ENCODE results near the gene RAE1. TPM values are rescaled to one million over a fixed set of nuclear protein-coding genes. Genes with fewer than 3 reads are reported as not detected.

RAE1 gene, protein sequence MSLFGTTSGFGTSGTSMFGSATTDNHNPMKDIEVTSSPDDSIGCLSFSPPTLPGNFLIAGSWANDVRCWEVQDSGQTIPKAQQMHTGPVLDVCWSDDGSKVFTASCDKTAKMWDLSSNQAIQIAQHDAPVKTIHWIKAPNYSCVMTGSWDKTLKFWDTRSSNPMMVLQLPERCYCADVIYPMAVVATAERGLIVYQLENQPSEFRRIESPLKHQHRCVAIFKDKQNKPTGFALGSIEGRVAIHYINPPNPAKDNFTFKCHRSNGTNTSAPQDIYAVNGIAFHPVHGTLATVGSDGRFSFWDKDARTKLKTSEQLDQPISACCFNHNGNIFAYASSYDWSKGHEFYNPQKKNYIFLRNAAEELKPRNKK
- 51.1 and 57.1 TPM in 2 replicates for total RNA-seq (2014; rRNA removed; shearing (Covaris generic))

DNA sequence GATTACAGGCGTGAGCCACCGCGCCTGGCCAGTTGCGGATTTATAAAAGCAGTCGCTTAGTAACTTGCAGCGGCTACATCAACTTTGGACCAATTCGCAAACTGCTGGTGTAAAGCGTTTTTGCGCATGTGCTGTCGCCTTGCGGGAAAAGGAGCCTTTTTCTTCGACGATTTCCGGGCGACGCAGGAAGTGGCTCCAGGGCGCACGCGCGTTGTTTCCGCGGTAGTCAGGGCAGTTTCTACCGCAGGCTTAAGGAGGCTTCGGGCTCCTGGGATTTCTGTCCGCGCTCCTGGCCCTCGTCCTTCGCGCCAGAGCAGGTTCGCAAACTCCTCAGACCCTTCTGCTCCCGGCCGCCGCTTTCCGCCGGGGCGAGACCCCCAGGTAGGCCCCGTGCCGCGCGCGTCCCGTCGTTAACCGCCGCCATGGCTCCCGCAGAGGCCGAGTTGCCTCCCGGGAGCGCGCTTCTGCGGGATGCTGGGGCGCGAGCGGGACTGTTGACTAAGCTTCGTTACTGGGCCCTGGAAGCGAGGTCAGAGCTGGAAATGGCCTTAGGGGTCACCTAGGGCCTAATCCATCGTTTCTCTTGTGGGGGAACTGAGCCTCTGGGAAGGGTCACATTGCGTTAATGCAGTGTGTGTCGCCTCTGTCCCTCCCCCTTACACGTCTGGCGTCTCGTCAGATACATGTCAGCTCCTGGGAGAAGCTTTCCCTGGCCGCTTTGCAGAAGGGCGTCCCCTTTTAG lies at the start of gene RAE1:
RAE1 (plus strand) TSS at position 214 of the 742 bp plus-strand sequence. CDS start 2,784 bp downstream, outside the sequence.
- peak; percentile 91 for DNase-seq (ENCODE audit: low spot score)

DNA sequence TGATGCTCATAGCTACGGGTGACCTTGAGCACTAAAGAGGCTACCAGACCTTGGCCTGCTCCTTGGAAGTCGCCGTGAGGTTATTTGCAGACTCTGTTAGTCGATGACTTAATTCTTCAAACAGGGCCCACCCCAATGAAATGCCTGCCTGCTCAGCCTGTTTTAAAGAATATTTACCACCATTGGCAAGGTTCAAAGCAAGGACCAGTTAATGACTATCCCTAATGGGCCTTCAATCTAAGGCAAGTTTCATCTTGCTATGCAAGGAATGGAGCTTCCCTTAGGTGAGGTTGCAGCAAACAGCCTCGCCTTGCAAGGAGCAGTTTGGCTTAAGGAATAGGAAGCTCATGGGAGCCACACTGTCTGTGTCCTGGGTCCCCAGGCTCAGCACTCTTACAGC lies 44.3 kb upstream of the RAE1 start:
- no peak for DNase-seq (ENCODE audit: low spot score)

DNA sequence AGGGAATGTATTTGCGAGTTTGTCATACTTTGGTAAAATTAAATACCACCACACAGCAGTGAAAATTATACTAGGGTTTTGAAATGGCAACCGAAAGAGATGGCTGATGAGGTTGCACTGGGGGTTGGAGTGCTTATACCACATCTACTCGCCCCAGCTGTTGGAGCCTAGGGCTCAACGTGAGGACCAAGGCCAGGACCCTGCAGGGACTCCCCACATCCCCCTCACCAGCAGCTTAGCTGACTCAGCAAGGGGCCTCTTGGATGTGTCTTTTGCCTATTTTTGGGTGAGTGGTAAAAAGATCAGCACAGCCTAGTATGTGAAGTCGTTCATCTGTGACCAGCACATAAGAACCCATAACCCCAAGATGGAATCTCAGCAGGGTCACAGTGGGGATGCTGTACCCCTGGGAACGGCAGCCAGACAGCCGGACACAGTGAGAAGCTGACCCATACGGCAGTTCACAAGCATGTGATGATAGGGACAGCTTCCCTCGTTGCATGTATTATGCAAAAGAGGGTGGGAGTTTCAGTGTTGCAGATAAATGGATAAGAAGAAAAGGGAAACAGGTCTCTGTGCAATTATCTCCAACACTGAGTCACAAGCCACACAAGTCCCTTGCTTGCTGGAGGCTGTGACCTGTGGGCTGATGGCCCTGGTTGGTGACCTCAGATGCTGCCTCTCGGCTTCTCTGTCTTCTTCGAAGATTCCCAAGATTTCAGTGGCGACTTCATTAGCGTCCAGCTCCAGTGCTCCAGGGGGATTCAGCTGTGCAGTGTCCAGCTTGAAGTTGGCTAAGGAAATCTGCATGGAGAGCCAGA lies 42.4 kb upstream of the RAE1 start:
- DNase-seq (ENCODE audit: low spot score): no peak

DNA sequence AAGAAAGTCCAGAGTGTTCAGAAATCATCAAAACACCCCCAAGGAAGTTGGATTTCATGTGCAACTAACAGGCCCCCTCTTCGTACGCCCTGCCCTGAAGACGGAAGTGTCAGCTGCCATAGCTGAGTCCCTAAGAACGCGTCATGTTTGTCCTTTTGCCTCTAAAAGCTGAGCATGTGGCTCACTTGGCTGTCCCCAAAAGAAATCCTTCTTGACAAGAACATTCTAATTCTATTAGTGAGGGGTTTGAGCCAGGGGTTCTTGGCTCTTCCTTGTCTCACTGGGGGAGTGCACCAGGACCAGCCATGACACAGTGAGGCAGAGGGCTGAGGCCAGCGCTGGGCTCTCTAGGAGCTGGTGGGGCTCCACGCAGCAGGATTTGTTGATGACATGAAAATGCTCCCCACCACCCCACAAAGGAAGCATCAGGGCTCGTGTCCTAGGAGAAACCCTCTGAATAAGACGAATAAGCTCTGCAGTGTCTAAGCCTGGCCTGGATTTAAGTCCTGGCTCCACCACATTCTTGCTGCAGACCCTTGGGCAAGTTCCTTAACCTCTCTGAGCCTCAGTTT lies 41.4 kb upstream of the RAE1 start:
- DNase-seq (ENCODE audit: low spot score): no peak

DNA sequence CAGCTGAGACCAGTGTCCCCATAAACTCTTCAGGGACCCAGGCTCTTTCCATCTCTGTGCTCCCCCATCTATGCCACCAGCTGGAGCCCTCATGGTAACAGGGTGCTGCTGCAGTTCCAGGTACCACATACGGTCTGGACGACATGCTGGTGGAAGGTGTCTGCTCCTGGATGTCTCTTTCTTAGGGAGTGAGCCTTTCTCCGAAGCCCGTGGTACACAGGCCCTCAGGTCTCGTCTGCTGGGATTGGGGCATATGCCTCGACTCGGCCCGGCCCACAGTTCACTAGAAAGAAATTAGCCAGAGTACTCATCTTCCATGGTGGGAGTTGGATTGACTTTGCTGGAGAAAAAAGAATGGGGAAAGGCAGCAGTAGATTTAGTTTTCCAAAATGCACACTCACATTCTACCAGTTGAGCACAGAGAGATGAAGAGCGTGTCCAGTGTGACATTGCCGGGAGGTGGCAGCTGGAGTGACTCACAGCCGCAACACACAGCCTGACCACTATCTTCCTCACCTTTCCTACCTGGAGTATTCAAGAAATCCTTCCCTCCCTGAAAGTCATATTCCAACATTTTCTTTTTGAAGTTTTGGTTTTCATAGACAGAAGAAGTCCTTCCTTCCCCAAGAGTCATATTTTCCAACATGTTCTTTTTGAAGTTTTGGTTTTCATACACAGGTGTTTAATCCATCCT lies 40.1 kb upstream of the RAE1 start:
- no peak for DNase-seq (ENCODE audit: low spot score)

DNA sequence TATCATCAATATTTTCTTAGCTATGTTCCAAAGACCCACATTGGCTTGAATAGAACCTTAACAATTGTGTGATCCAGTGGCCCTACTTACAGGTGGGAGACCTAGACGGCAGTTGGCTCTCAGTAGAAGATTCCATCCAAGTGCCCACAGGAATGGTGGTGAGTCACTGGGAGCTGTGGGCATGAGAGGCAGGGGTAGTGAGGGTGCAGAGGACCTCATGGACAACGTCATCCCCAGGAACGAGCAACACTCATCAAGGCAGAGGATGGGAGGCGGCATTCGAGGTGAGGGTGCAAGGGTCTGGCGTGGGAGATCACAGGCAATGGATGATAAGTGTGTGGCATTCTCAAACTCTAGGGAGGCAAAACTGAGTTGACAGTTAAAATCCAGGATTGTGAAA lies 38.9 kb upstream of the RAE1 start:
- no peak for DNase-seq (ENCODE audit: low spot score)

DNA sequence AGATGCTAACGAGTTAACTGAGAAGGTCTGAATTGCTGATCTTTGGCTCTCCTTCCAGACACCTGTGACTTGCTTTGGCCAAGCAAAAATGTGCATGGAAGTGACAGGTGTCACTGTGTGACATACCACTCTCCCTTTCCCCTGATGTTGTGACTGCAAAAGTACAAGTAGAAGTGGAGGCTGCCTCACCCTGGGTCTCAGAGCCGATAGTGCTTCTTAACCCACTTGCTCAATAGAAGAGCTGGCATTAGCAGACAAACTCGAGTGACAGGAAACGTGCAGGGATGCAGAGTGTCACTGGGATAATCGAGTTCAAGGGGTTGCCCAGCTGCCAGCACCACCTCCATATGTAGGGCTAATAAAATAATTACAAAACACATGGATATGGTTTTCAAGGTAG lies 37.8 kb upstream of the RAE1 start:
- no peak for DNase-seq (ENCODE audit: low spot score)

DNA sequence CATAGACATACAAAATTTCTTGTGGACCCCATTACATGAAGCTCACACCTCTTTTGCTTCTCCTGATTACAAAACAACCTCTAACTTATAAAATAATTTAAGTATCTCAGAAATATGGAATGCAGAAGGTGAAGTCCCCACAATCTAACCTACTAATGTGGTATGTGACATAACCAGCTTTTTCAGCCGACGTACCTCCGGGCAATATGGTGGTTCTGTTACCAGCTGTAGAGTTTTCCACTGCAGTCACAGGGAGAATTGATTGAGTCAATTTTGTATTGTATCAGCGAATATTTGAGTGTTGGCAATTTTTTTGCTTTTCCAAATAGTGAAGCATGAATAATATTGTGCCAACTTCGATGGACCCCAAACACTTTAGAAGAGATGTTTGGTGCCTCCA lies 37.1 kb upstream of the RAE1 start:
- no peak for DNase-seq (ENCODE audit: low spot score)

DNA sequence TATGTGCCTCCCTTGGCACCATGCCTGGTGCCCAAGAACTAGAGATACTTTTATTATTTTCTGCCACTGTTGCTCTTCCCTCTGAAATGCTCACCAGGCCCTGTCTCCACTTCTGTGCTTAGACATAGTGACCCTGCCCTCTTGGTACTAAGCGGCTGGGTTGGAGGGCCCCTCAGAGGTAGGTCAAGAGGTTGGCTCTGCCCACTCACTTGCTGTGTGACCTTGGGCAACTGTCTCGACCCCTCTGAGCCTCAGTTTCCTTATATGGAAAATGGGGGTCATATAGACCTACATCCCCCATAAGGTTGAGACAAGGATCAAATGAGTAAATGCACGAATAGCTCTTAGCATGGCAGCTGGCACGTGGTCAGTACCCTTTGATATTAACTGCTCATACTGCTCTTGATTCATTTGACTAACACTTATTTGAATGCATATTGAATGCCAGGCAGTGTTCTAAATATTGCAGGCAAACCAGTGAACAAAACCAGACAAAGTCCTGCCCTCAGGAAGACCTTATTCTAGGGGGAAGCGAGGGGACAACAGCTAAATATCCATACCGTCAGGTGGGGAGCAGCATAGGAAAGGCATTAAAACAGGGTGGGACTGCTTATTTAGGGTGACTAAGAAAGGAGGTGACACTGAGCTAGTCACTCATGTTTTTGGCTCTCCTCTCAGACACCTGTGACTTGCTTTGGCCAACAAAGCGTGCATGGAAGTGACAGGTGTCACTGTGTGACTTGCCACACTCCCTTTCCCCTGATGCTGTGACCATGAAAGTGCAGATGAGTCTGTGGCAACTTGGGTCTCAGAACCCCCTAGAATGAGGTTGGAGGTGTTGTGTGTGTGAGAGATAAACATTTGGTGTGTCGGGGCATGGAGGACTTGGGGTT lies 35.7 kb upstream of the RAE1 start:
- no peak for DNase-seq (ENCODE audit: low spot score)

DNA sequence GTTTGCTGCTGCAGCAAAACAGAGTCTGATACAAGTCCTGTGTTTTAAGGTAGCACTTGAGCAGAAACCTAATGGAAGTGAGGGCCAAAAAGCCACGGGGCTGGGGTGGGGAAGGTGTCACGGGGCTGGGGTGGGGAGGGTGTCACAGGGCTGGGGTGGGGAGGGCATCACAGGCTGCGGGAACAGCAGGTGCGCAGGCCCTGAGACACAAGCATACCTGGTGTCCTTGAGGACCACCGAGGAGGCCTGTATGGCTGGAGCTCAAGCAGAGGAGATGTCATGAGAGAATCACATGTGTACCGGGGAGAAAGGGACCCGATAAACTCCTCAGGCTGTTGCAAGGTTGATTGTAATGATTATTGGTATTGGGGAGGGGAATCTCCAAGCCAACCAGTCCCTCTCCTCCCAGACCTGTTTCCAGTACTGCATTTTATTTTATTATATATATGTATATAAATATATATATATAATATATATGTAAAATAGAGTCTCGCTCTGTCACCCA lies 35.0 kb upstream of the RAE1 start:
- no peak for DNase-seq (ENCODE audit: low spot score)

DNA sequence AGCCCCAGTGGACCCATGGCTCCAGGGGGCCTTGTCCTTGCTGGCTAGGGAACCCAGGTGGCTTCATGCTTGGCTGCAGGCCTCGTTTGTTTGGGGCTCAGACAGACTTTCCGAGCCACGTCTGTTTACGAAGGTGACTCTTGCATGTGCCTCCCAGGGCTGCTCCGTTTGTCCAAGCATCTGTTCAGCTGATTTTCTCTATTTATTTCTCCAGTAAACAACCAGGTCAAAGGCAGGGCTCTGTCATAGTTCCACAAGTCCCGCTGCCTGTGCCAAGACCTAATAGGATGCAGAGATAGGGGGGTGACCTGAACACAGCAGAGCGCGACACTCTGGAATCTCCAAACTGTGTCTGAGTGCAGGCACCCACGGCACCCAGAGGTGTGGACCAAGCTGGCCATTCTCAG lies 34.3 kb upstream of the RAE1 start:
- DNase-seq (ENCODE audit: low spot score): no peak

DNA sequence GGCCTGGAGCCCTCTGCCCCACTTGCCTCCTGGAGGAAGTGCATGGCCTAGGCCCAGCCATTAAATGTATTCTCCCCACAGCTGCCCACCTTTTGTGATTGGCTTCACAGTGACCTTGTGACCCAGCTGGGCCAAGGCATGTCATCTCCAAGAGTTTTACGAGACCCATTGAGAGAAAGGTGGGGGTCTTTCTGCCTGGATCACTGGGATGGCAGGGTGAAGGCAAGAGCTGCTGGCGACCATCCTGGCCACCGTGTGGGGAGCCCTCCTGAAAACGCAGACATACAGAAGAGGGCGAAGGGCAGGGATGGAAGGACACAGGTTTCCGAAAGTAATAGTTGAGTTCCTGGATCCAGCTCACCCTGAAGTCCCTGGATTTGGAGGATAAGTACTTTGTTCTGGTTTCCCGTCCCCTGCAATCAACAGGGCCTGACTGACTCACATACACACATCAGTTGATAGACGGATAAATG lies 33.7 kb upstream of the RAE1 start:
- DNase-seq (ENCODE audit: low spot score): no peak

DNA sequence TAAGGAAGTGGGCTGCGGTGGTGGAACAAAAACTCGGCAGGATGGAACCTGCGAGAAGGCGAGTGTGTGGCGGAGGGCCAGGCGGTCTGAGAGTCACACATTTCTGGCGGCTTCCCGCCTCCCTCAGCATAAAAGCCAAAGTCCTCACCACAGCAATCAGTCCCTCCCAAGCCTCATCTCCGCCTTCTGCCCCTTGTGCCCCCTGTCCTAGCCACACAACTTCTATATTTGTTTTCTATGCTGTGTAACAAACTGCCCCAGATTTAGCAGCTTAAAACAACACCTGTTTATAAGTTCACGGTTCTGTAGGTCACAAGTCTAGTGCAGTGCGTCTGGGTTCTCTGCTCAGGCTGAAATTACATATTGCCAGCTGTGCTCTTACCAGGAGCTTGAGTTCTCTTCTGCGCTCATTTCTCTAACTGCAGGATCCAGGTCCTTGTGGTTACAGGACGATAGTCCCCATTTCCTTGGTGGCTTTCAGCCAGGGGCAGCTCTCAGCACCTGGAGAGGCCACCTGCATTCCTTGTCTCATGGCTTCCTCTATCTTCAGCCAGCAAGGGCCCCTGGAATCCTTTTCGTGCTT lies 33.2 kb upstream of the RAE1 start:
- no peak for DNase-seq (ENCODE audit: low spot score)

DNA sequence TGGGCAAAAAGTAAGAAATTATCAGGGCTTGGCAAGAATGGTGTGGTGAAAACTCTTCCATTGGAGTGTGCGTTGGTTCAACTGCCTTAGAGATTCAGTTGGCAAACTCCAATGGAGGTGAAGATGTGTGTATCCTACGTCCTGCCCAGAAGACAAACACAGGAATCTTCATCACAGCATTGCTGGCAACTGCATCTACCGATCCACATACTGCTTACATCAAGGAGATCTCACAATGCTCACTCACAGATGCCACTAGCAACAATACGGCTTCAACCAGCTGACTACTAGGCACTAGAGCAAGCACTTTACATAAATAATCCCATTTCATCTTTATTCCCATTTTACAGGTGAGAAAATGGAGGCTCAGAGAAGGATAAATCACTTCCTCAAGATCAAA lies 31.5 kb upstream of the RAE1 start:
- DNase-seq (ENCODE audit: low spot score): no peak

DNA sequence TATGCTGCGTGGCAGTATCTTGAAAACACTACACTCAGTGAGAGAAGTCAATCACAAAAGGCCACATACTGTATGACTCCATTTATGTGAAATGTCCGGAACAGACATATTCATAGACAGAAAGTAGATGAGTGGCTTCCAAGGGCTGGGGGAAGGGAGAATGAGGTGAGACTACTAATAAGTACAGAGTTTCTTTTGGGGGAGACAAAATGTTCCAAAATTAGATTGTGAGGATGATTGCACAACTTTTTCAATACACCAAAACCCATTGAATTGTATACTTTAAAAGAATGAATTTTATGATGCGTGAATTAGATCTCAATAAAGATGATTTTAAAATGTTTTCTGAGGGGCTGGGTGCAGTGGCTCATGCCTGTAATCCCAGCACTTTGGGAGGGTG lies 30.7 kb upstream of the RAE1 start:
- no peak for DNase-seq (ENCODE audit: low spot score)

DNA sequence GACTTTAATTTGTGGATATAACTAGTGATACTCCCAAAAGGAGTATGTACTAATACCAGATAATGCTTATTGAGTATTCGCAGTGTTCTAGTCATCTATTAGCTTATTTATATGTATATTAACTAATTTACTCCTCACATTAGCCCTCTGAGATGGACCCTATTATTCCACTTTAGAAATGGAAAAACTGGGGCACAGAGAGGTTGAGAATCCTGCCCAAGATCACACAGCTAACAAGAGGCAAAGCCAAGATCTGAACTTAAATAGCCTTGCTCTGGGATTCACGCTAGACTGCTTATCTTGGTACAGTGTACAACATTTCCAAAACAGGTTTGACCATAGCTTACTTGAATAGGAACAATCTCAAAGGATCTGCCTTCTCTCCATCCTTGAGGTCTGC lies 29.9 kb upstream of the RAE1 start:
- no peak for DNase-seq (ENCODE audit: low spot score)

DNA sequence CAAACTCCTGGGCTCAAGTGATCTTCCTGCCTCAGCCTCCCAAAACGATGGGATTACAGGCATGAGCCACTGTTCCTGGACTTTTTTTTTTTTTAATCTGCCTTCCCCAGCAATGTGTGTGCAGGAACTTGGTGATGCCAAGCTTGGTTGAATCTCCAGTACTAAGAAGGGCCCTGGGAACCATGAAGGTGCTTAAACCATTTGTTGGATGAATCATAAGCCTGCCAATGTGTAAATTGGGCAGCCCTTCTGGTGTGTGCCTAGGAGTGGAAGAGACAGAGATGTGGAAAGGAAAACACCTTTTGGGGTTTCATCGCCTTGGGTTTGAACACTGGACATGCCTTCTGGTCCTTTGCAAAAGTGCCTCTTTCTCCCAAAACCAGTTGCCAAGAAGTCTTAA lies 28.6 kb upstream of the RAE1 start:
- DNase-seq (ENCODE audit: low spot score): no peak

DNA sequence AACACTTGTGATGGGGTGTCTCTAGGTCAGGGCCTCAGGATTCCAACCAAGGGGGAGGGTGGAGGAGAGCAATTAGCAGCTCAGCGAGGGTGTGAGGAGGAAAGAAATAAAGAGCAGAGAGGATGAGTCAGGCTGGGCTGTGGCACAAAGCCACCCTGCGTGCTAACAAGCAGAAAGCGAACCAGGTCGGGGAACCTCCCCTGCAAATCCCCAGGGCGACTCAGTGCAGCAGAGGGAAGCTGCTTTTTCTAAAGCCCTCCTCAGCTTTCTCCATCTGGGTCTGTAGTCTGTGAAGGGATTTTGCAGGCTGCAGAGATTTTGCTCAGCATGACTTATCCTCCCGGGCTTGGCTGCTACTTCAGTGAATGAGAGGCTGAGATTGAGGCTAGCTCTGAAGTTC lies 28.0 kb upstream of the RAE1 start:
- DNase-seq (ENCODE audit: low spot score): peak; percentile 54

DNA sequence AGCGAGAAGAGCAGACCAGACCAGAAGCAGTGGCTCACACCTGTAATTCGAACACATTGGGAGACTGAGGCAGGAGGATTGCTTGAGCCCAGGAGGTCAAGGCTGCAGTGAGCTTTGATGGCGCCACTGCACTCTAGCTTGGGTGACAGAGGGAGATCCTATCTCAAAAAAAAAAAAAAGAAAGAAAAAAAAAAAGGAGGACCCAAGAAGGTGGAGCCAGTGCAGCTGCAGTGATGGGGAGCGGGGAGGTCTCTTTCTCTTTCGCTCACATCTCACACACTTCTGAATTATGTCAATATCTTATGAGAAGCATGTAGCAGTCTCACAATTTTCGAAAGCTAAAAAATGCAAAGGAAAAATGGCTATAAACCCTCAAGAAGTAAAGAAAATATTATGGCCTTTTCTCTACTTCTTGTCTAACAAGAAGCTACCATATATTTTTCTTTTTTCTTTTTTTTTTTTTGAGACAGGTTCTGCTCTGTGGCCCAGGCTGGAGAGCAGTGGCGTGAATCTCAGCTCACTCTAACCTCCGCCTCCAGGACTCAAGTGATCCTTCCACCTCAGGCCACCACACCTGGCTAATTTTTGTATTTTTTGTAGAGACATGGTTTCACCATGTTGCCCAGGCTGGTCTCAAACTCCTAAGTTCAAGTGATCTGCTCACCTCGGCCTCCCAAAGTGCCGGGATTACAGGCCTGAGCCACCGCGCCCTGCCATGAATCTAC lies 25.3 kb upstream of the RAE1 start:
- no peak for DNase-seq (ENCODE audit: low spot score)

Data from H4 (cell line).